Skeletal muscle satellite cell (primary cell): Measurements from ENCODE around the gene MS4A14.

ENCODE experiments used
- H3K27me3 ChIP-seq: 2 replicates; pipeline ENCODE4 v1.7.0; 2013; ENCODE audit warnings: low read length; ENCODE audit not compliant: control insufficient read depth, insufficient read depth
- H3K36me3 ChIP-seq: 2 replicates; pipeline ENCODE4 v1.7.0; 2013; ENCODE audit warnings: mild to moderate bottlenecking, control low read depth, low read length; ENCODE audit not compliant: insufficient read depth
- H3K4me1 ChIP-seq: 2 replicates; pipeline ENCODE4 v1.7.0; 2013; ENCODE audit warnings: low read length; ENCODE audit not compliant: control insufficient read depth, insufficient read depth
- H3K4me2 ChIP-seq: 2 replicates; pipeline ENCODE4 v1.7.0; 2013; ENCODE audit warnings: mild to moderate bottlenecking, low read length
- H3K4me3 ChIP-seq: 2 replicates; pipeline ENCODE4 v1.7.0; 2013; ENCODE audit warnings: low read length
- H3K9ac ChIP-seq: 2 replicates; pipeline ENCODE4 v1.7.0; 2013; ENCODE audit warnings: mild to moderate bottlenecking, low read depth, low read length, moderate library complexity
- H3K9me3 ChIP-seq: replicated peaks from 2 replicates; pipeline ENCODE4 v1.7.0; 2013; ENCODE audit warnings: mild to moderate bottlenecking, control low read depth, low read length

The MS4A14 gene

DNA sequence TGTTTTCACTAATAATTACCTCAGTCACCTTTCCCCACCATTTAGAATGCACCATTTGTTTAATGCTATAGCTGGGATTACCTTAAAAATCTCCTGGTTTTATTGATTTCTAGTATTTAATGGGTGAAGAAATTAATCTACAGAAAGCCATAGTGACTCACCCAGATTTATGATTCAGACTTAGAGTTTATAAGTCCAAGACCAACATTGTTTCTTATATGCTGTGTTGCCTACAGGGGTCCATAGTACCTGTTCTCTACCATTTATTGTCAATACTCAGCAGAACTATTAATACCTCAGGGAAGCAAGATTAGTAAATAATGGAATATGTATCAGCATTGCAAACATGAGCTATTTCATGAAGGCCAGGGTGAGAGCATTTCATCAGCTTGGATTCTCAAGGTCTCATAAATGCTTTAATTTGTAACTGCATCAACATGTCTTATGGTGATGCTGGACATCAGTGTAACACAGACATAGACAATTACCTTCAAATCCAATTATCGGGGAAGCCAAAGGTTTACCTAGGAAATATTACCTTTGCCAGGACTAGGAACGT, 25.9 kb upstream of the MS4A14 start:
- H3K4me1 ChIP-seq: no peaks in the 10 kb centered on the region
- no peak overlapping the region for H3K4me2 ChIP-seq
- H3K36me3 ChIP-seq: no peaks in the 10 kb centered on the region
- no peak overlapping the region for H3K4me3 ChIP-seq
- no peaks in the 10 kb centered on the region for H3K27me3 ChIP-seq
- no peak overlapping the region for H3K9ac ChIP-seq
- H3K9me3 ChIP-seq: no peaks in the 10 kb centered on the region

GRCh38 chr11:60370811-60371298, 25.4 kb upstream of the MS4A14 start:
- no peaks in the 10 kb centered on the region for H3K36me3 ChIP-seq
- H3K9ac ChIP-seq: no peak overlapping the region
- no peak overlapping the region for H3K4me2 ChIP-seq
- H3K27me3 ChIP-seq: no peaks in the 10 kb centered on the region
- no peak overlapping the region for H3K4me3 ChIP-seq
- H3K4me1 ChIP-seq: no peaks in the 10 kb centered on the region
- H3K9me3 ChIP-seq: no peaks in the 10 kb centered on the region

DNA sequence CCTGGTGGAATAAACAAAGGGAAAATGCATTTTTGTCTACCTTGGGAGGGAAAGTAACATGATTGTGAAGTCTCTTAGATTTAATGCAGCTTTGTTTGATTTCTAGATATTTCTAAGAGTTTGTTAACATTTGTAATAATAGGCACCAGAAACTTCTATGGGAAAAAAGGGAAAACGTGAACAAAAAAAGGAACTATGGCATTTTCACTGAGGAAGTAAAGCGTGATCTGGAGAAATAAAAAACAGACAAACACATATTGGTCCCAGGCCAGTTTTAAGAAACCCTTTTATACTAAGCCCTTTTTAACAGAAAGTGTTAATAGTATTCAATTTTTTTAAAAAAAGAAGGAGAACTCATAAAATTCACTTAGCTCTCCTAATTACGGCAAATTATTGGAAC, 24.9 kb upstream of the MS4A14 start:
- Histone ChIP-seq H3K9me3 (peaks cover 5% of the 10 kb centered on the region), H3K4me3 (no peak overlapping the region), H3K27me3 (no peaks in the 10 kb centered on the region), H3K4me1 (no peaks in the 10 kb centered on the region), H3K4me2 (no peak overlapping the region), H3K9ac (no peak overlapping the region), H3K36me3 (no peaks in the 10 kb centered on the region)

DNA sequence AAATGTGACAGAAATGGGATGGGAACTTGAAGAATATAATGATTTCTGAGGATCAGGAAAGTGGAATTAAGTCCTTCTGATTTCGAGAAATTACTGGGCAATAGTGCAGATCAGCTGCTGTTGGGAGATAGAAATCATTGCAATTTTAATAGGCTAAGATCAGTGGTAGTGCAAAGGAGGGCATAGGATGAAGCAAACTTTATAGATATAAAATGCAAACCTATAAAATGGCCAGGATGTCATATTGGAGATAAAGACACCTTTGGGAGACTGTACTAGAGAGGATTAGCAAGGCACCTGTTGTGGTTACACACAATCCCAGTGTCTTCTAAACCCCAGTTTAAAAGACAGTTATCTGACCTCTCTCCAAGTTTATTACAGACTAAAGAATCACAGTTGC, 24.4 kb upstream of the MS4A14 start:
- Histone ChIP-seq H3K9me3 (peaks cover 7% of the 10 kb centered on the region), H3K27me3 (no peaks in the 10 kb centered on the region), H3K4me1 (no peaks in the 10 kb centered on the region), H3K36me3 (no peaks in the 10 kb centered on the region), H3K4me2 (no peak overlapping the region), H3K4me3 (no peak overlapping the region), H3K9ac (no peak overlapping the region)

- no peaks in the 10 kb centered on the region for H3K4me1 ChIP-seq
Observed at GRCh38 chr11:60372767-60373166, 23.5 kb upstream of the MS4A14 start.

DNA sequence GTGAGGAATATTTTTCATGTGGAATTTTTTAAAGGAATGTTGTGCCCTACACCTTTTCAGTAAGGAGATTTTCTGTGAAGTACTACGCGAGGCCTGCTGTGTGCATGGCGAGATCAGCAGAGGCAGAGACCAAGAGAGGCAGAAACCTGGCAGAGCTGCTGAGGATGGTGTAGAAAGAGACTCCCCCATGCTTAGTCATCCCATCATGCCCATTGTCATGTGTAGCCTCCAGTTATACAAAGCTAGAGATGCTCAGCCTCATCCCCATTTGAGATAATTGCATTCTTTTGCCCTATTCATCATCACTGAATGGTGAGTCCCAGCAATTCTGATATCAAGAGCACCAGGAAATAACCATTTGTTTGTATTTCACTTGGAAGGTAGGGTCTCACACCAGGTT, 20.9 kb upstream of the MS4A14 start:
- no peaks in the 10 kb centered on the region for H3K27me3 ChIP-seq
- peaks cover 7% of the 10 kb centered on the region for H3K9me3 ChIP-seq
- H3K36me3 ChIP-seq: no peaks in the 10 kb centered on the region
- H3K9ac ChIP-seq: no peak overlapping the region
- H3K4me3 ChIP-seq: no peak overlapping the region
- no peak overlapping the region for H3K4me2 ChIP-seq
- no peaks in the 10 kb centered on the region for H3K4me1 ChIP-seq

More at GRCh38 chr11:60372767-60373166, 23.5 kb upstream of the MS4A14 start:
- H3K27me3 ChIP-seq: no peaks in the 10 kb centered on the region
- H3K9me3 ChIP-seq: peaks cover 7% of the 10 kb centered on the region
- no peaks in the 10 kb centered on the region for H3K36me3 ChIP-seq
- H3K4me3 ChIP-seq: no peak overlapping the region
- no peak overlapping the region for H3K9ac ChIP-seq
- no peak overlapping the region for H3K4me2 ChIP-seq

- no peak overlapping the region for H3K9ac ChIP-seq
- peaks cover 7% of the 10 kb centered on the region for H3K9me3 ChIP-seq
- no peak overlapping the region for H3K4me3 ChIP-seq
- H3K27me3 ChIP-seq: no peaks in the 10 kb centered on the region
- H3K4me1 ChIP-seq: no peaks in the 10 kb centered on the region
- H3K36me3 ChIP-seq: no peaks in the 10 kb centered on the region
- no peak overlapping the region for H3K4me2 ChIP-seq
Observed at GRCh38 chr11:60376601-60377000, 19.7 kb upstream of the MS4A14 start.

DNA sequence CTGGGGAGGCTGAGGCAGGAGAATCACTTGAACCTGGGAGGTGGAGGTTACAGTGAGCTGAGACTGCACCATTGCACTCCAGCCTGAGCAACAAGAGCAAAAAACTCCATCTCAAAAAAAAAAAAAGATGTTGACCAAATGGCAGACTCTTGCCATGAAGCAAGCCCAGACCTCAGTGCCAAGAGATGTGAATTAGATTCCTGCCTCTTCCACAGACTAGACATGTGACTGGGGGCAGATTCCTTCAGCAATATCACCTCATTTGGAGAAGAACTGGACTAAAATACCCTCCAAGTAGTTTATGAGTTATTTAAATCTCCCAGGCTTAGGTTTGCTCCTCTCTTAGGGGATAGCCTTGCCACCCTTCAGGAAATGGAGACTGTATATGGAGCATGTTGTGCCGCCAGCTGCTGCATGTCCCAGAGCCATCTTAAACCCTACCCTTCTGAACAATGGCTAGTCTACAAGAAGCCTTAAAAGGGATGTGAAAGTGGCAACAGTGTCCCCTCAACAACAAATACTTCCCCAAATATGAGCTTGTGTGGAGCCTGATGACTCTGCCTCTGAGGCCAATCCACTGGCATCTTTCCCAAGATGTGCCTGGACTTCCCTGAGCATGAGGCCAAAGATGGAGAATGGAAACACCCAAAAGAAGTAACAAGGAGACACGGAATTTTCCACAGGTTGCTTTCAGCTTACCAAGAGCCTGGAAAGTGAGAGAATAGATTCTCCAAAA, 18.7 kb upstream of the MS4A14 start:
- peaks cover 7% of the 10 kb centered on the region for H3K9me3 ChIP-seq
- H3K4me3 ChIP-seq: no peak overlapping the region
- no peaks in the 10 kb centered on the region for H3K4me1 ChIP-seq
- no peaks in the 10 kb centered on the region for H3K27me3 ChIP-seq
- no peaks in the 10 kb centered on the region for H3K36me3 ChIP-seq
- H3K4me2 ChIP-seq: no peak overlapping the region
- no peak overlapping the region for H3K9ac ChIP-seq

- Histone ChIP-seq H3K36me3 (no peaks in the 10 kb centered on the region), H3K27me3 (no peaks in the 10 kb centered on the region), H3K4me2 (no peak within 1 kb of the TSS), H3K9ac (no peak within 1 kb of the TSS), H3K4me3 (no peak within 1 kb of the TSS), H3K4me1 (no peaks in the 10 kb centered on the region), H3K9me3 (peaks cover 7% of the 10 kb centered on the region)
Observed at GRCh38 chr11:60378354-60378753, 17.9 kb upstream of the MS4A14 start, which contains the start of gene MS4A7. TSS of gene MS4A7 (plus strand) at chr11:60378532. CDS start at chr11:60383142, 4,610 bp downstream.

- Histone ChIP-seq H3K4me3 (no peak overlapping the region), H3K9ac (no peak overlapping the region), H3K4me2 (no peak overlapping the region), H3K36me3 (no peaks in the 10 kb centered on the region), H3K27me3 (no peaks in the 10 kb centered on the region), H3K4me1 (no peaks in the 10 kb centered on the region), H3K9me3 (no peaks in the 10 kb centered on the region)
Observed at GRCh38 chr11:60389279-60389910, 6.9 kb upstream of the MS4A14 start.

- Histone ChIP-seq H3K27me3 (no peaks in the 10 kb centered on the region), H3K4me1 (no peaks in the 10 kb centered on the region), H3K9ac (no peak overlapping the region), H3K4me3 (no peak overlapping the region), H3K36me3 (no peaks in the 10 kb centered on the region), H3K9me3 (no peaks in the 10 kb centered on the region), H3K4me2 (no peak overlapping the region)
Observed at GRCh38 chr11:60390419-60390818, 5.8 kb upstream of the MS4A14 start.
